SK-N-SH (cell line): ENCODE results near the gene BMF. TPM values are rescaled to one million over a fixed set of nuclear protein-coding genes. Genes with fewer than 3 reads are reported as not detected.

ENCODE experiments used
- CTCF ChIA-PET: fragments of 300-600, 350-600 bp; formaldehyde crosslinking; extraction: SDS; loops from one replicate; lab custom pipeline; 2021; lab: Yijun Ruan, JAX
- POLR2A ChIA-PET: fragments of 350-600 bp; sonication (Branson Sonifier 250); formaldehyde crosslinking; extraction: SDS; loops from one replicate; lab custom pipeline; 2020; ENCODE audit warnings: antibody characterized with exemption, inconsistent platforms; lab: Yijun Ruan, JAX
- DNase-seq: peaks from one replicate; pipeline ENCODE4 v3.0.0; 2012
- H2AFZ ChIP-seq: fragments of 200-600 bp; sonication (generic); 2 replicates; pipeline ENCODE4 v1.8.1; 2016; ENCODE audit warnings: antibody characterized with exemption, mild to moderate bottlenecking, low read depth
- H3F3A ChIP-seq: fragments of 200-600 bp; sonication (generic); replicated peaks from 2 replicates; pipeline ENCODE3; 2016; ENCODE audit warnings: antibody characterized with exemption, mild to moderate bottlenecking; ENCODE audit not compliant: insufficient read depth
- H3K27ac ChIP-seq, 2 experiments: fragments of 200-500 bp in 1 of 2; fragments of 200-600 bp in 1 of 2; sonication (Bioruptor generic) in 1 of 2; sonication (generic), shearing (Covaris generic) in 1 of 2; 2 replicates each; pipeline versions ENCODE4 v1.5.1 to v1.6.1; 2014 to 2016; ENCODE audit warnings: low read depth in 2 of 2, inconsistent platforms in 1 of 2, low read length in 1 of 2, mild to moderate bottlenecking in 1 of 2, mixed read lengths in 1 of 2
- H3K27me3 ChIP-seq: fragments of 200-600 bp; sonication (generic), shearing (Covaris generic); 2 replicates; pipeline ENCODE4 v1.6.1; 2016; ENCODE audit warnings: mixed run types; ENCODE audit not compliant: insufficient read depth
- H3K36me3 ChIP-seq, 2 experiments: fragments of 200-500 bp in 1 of 2; fragments of 200-600 bp in 1 of 2; sonication (Bioruptor generic) in 1 of 2; sonication (generic) in 1 of 2; replicated peaks in 1 of 2; 2 replicates each; pipeline versions ENCODE3 to v1.5.1; 2014 to 2016; ENCODE audit warnings: low read length in 1 of 2, mild to moderate bottlenecking in 1 of 2; ENCODE audit not compliant: insufficient read depth in 2 of 2, control insufficient read depth in 1 of 2
- H3K4me1 ChIP-seq, 2 experiments: fragments of 200-500 bp in 1 of 2; fragments of 200-600 bp in 1 of 2; sonication (Bioruptor generic) in 1 of 2; sonication (generic), shearing (Covaris generic) in 1 of 2; 2 replicates each; pipeline versions ENCODE4 v1.5.1 to v1.6.1; 2014 to 2016; ENCODE audit warnings: low read depth in 1 of 2, low read length in 1 of 2, mixed run types in 1 of 2; ENCODE audit not compliant: insufficient read depth in 2 of 2, control insufficient read depth in 1 of 2
- H3K4me2 ChIP-seq: fragments of 200-600 bp; sonication (generic), shearing (Covaris generic); 2 replicates; pipeline ENCODE4 v1.6.1; 2017; ENCODE audit warnings: mixed run types
- H3K4me3 ChIP-seq, 2 experiments: fragments of 200-500 bp in 1 of 2; fragments of 200-600 bp in 1 of 2; sonication (Bioruptor generic) in 1 of 2; sonication (generic), shearing (Covaris generic) in 1 of 2; 2 replicates each; pipeline versions ENCODE4 v1.5.1 to v1.8.1; 2014 to 2016; ENCODE audit warnings: low read depth in 2 of 2, inconsistent platforms in 1 of 2, low read length in 1 of 2, mild to moderate bottlenecking in 1 of 2, mixed read lengths in 1 of 2, moderate library complexity in 1 of 2
- H3K79me2 ChIP-seq: fragments of 200-600 bp; sonication (generic); 2 replicates; pipeline ENCODE4 v1.8.1; 2017; ENCODE audit warnings: mild to moderate bottlenecking; ENCODE audit not compliant: insufficient read depth
- H3K9ac ChIP-seq: fragments of 200-600 bp; sonication (generic); 2 replicates; pipeline ENCODE4 v1.6.1; 2017; ENCODE audit warnings: mixed run types
- H3K9me2 ChIP-seq: fragments of 200-600 bp; sonication (generic); 2 replicates; pipeline ENCODE4 v1.6.1; 2017; ENCODE audit warnings: mixed run types
- H3K9me3 ChIP-seq: fragments of 200-600 bp; sonication (generic); 2 replicates; pipeline ENCODE4 v1.6.1; 2017; ENCODE audit warnings: mixed run types, mild to moderate bottlenecking, moderate library complexity
- H4K20me1 ChIP-seq: fragments of 200-600 bp; sonication (generic); 2 replicates; pipeline ENCODE4 v1.6.1; 2017; ENCODE audit warnings: mild to moderate bottlenecking, mixed run types; ENCODE audit not compliant: insufficient read depth
- CHD2 ChIP-seq: fragments of 150-350 bp; IDR thresholded peaks from 2 replicates; pipeline ENCODE4 v1.6.1; 2018; ENCODE audit warnings: low read length; ENCODE audit not compliant: partially characterized antibody
- EZH2phosphoT487 ChIP-seq: fragments of 200-600 bp; sonication (generic); IDR thresholded peaks from 2 replicates; pipeline ENCODE4 v1.6.1; 2017; ENCODE audit warnings: low read depth, mixed run types, mild to moderate bottlenecking, antibody characterized with exemption, moderate library complexity, borderline replicate concordance
- FOSL2 ChIP-seq: IDR thresholded peaks from 2 replicates; pipeline ENCODE4 v1.4.0; 2012; ENCODE audit warnings: low read depth, mild to moderate bottlenecking, moderate library complexity, borderline replicate concordance
- FOXM1 ChIP-seq: IDR thresholded peaks from 2 replicates; pipeline ENCODE4 v1.4.0; 2012; ENCODE audit warnings: low read depth, mild to moderate bottlenecking
- GABPA ChIP-seq: IDR thresholded peaks from 2 replicates; pipeline ENCODE4 v1.4.0; 2012; ENCODE audit warnings: low read depth, mild to moderate bottlenecking
- GATA2 ChIP-seq: sonication (generic); formaldehyde crosslinking; IDR thresholded peaks from 2 replicates; pipeline ENCODE4 v1.5.0; 2020; ENCODE audit warnings: mild to moderate bottlenecking, missing genetic modification reagents
- JUND ChIP-seq: IDR thresholded peaks from 2 replicates; pipeline ENCODE4 v1.4.0; 2012
- MAX ChIP-seq: IDR thresholded peaks from 2 replicates; pipeline ENCODE4 v1.4.0; 2012; ENCODE audit warnings: low read depth
- MEF2A ChIP-seq: IDR thresholded peaks from 2 replicates; pipeline ENCODE4 v1.4.0; 2012; ENCODE audit warnings: low read depth, borderline replicate concordance
- MXI1 ChIP-seq: IDR thresholded peaks from 2 replicates; pipeline ENCODE4 v1.6.1; 2012; ENCODE audit warnings: mild to moderate bottlenecking, low read depth, low read length, improper control_type of control experiment
- NRF1 ChIP-seq: IDR thresholded peaks from 2 replicates; pipeline ENCODE4 v1.6.1; 2012; ENCODE audit warnings: low read depth, mild to moderate bottlenecking, low read length
- PBX3 ChIP-seq: IDR thresholded peaks from 2 replicates; pipeline ENCODE4; 2012
- POLR2AphosphoS5 ChIP-seq: IDR thresholded peaks from 2 replicates; pipeline ENCODE4 v1.6.1; 2012; ENCODE audit warnings: low read depth, low read length
- RAD21 ChIP-seq: IDR thresholded peaks from 2 replicates; pipeline ENCODE4 v1.6.1; 2012; ENCODE audit warnings: mild to moderate bottlenecking, low read length
- RXRA ChIP-seq: IDR thresholded peaks from 2 replicates; pipeline ENCODE4 v1.4.0; 2012; ENCODE audit warnings: low read depth, mild to moderate bottlenecking, borderline replicate concordance
- TCF12 ChIP-seq: IDR thresholded peaks from 2 replicates; pipeline ENCODE4 v1.4.0; 2012
- TEAD4 ChIP-seq: IDR thresholded peaks from 2 replicates; pipeline ENCODE4 v1.4.0; 2012; ENCODE audit warnings: mild to moderate bottlenecking, borderline replicate concordance; ENCODE audit not compliant: insufficient read depth
- USF1 ChIP-seq: IDR thresholded peaks from 2 replicates; pipeline ENCODE4 v1.4.0; 2012; ENCODE audit warnings: low read depth, borderline replicate concordance
- YY1 ChIP-seq: IDR thresholded peaks from 2 replicates; pipeline ENCODE4 v1.4.0; 2012; ENCODE audit warnings: low read depth, mild to moderate bottlenecking
- WGBS: methylation state at CpG from one replicate; pipeline ENCODE4 v1.1.6; 2017; ENCODE audit warnings: low lambda C conversion rate; 5-methylcytosine and 5-hydroxymethylcytosine counted together
- polyA plus RNA-seq, 3 experiments: library from polyadenylated mRNA; depleted of rRNA; stranded (reverse); fragments of >200 nt; gene quantifications; 2 replicates each; pipeline ENCODE4 v1.2.3, GENCODE V29; 2012
- TF ChIP-seq, protein P1 (sequence below): fragments of 200-600 bp; sonication (generic); IDR thresholded peaks from 2 replicates; pipeline ENCODE4 v1.6.1; 2017; ENCODE audit warnings: antibody characterized with exemption, mild to moderate bottlenecking, moderate library complexity

Gene BMF
- polyA plus RNA-seq, 1 of the 3 experiments (the other 2 are of a cell fraction) = 0.72 TPM

DNA sequence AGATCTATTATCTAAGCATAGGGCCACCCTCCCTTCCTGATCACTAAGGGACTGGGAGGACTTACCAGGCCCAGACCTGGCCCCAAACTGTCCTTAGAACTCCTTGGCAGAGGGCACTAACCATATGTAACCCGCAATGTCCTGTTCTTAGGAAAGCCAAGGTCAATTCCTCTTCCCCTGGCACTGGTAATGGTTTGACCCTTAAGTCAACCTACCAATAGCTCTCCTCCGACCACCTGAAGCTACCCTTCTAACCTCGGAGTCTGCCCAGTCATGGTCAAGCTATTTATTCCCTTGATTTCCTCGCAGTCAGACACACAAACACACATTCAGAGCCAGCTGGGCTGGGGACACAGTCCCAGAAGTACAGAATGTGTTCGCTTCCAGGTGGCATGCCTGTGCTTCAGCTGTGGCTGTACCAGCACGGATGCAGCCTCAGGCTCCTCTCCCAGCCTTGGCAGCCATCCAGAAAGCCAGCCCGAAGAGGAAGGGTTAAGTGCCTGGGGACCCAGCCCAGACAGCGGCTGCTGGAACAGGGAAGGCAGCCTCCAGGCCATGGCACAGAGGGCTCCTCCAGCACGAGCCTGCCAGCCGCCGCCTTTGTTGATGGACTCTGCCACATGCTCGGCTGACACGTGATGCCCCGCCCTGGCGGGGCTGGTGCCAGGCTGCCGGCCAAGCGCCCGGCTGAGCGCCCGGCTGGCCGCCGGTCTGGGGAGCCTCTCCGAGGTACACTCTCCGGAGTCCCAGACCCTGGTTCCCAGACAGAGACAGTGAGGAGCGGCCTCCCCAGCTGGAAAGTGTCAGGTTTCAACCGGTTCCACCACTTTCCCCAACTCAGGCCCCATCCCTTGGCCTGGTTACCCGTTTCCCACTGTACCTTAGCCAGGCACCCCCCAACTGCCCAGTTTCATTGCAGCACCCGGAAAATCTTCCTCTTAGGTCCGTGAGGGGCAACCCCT is 5.5 kb downstream of the BMF start (continued):
- TF ChIP-seq EZH2phosphoT487 (no peak), MXI1 (peak; percentile 98), JUND (no peak), POLR2AphosphoS5 (no peak), MAX (peak; percentile 98), FOSL2 (no peak), FOXM1 (no peak), GABPA (no peak), MEF2A (no peak), NRF1 (no peak), RAD21 (0 out of 2 replicates have a peak, but pooled peaks have one; percentile 16), GATA2 (CRISPR knock-in tag) (peak; percentile 40; the same call in 1 of the 2 replicates)
- TF ChIP-seq, protein P1, sequence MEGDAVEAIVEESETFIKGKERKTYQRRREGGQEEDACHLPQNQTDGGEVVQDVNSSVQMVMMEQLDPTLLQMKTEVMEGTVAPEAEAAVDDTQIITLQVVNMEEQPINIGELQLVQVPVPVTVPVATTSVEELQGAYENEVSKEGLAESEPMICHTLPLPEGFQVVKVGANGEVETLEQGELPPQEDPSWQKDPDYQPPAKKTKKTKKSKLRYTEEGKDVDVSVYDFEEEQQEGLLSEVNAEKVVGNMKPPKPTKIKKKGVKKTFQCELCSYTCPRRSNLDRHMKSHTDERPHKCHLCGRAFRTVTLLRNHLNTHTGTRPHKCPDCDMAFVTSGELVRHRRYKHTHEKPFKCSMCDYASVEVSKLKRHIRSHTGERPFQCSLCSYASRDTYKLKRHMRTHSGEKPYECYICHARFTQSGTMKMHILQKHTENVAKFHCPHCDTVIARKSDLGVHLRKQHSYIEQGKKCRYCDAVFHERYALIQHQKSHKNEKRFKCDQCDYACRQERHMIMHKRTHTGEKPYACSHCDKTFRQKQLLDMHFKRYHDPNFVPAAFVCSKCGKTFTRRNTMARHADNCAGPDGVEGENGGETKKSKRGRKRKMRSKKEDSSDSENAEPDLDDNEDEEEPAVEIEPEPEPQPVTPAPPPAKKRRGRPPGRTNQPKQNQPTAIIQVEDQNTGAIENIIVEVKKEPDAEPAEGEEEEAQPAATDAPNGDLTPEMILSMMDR = no peak
- TF ChIP-seq, all 33 proteins: peak for 15

DNA sequence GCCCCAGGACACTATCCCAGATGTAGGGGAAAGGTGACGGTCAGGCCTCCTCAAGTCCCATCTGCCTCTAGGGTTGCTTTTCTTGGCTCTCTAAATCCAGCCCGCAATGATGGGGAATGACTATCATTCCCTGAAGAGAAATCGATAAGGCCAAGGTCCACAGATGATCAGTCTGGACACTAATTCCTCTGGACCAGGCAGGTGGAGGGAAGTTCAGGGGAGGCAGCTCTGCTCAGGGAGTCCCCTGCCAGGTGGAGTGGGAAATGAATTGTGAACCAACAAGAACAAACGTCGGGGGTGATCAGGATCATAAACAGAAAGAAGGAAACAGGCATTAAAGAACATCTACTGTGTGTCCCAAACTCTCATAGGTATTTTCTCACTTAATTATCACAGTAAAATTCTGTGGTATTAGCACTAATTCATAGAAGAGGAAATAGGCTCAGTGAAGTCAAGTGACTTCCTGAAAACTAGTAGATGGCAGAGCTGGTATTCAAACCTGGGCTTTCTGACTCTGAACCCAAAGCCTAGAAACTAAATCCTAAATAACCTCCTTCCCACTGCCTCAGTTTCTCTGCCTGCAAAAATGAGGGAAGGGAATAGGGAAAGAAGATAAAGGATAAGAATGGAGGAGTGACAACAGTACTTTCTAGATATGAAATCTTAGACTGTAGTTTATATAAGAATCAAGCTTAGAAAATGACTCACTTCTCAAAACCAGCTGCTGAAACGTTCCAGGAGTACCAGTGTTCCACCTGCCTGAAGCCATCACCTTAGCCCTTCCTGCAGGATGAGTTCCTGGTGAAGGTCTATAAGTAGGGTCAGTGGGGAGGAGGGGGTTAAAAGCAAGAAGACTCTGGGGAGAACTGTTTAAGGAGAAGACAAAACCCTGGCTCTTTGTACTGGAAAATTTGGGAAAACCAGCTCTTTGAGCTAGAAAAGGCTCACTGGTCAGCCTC is 7.5 kb downstream of the BMF start:
- Histone ChIP-seq H3F3A (peaks cover 27% of the 10 kb centered on the region), H3K9ac (no peak overlapping the region), H3K27ac (no peak overlapping the region; a peak in 1 of 4 replicates), H4K20me1 (no peaks in the 10 kb centered on the region), H3K4me2 (no peak overlapping the region), H2AFZ (no peak overlapping the region), H3K9me2 (no peaks in the 10 kb centered on the region), H3K9me3 (no peaks in the 10 kb centered on the region), H3K36me3 (no peaks in the 10 kb centered on the region), H3K79me2 (no peaks in the 10 kb centered on the region), H3K27me3 (no peaks in the 10 kb centered on the region), H3K4me3 (no peak overlapping the region), H3K4me1 (peaks cover 55 to 72% of the 10 kb centered on the region in 2 experiments)
- 86% methylated on average over 5 of the region's 6 CpGs for WGBS
- ChIA-PET POLR2A (no interaction called here), CTCF (interaction anchor here (4.5 to 13.1 kb wide), 3 partner anchors 10 to 173 kb away, joined by 30 to 153 read pairs (median 137); no protein-coding TSS in a partner anchor)
- no peak for DNase-seq
- TF ChIP-seq USF1 (no peak), TCF12 (no peak), CHD2 (no peak), RXRA (no peak), TEAD4 (no peak), YY1 (no peak), PBX3 (no peak), MEF2A (no peak)
